Fibroblast of the aortic adventitia (primary cell): Measurements from ENCODE around the gene RAB3IL1. TPM values are rescaled to one million over a fixed set of nuclear protein-coding genes. Genes with fewer than 3 reads are reported as not detected.

Experiments
- DNase-seq: peaks from one replicate; pipeline ENCODE4 v3.0.0-alpha.2; 2010; ENCODE audit warnings: low read depth
- H3K4me3 ChIP-seq: 2 replicates; pipeline ENCODE4 v1.5.1; 2011; ENCODE audit warnings: low read depth, mild to moderate bottlenecking, control low read depth, low read length, moderate library complexity
- CTCF ChIP-seq: IDR thresholded peaks from 2 replicates; pipeline ENCODE4 v1.5.1; 2011; ENCODE audit warnings: mild to moderate bottlenecking, low read length, control low read depth, inconsistent platforms; ENCODE audit not compliant: insufficient read depth
- total RNA-seq: library from RNA; depleted of rRNA; stranded (reverse); fragments of >200 nt; gene quantifications from 2 replicates; pipeline ENCODE4 v1.2.3, GENCODE V29; 2012; ENCODE audit warnings: low replicate concordance

Gene RAB3IL1
- total RNA-seq, 1 donor: 17.1 TPM

DNA sequence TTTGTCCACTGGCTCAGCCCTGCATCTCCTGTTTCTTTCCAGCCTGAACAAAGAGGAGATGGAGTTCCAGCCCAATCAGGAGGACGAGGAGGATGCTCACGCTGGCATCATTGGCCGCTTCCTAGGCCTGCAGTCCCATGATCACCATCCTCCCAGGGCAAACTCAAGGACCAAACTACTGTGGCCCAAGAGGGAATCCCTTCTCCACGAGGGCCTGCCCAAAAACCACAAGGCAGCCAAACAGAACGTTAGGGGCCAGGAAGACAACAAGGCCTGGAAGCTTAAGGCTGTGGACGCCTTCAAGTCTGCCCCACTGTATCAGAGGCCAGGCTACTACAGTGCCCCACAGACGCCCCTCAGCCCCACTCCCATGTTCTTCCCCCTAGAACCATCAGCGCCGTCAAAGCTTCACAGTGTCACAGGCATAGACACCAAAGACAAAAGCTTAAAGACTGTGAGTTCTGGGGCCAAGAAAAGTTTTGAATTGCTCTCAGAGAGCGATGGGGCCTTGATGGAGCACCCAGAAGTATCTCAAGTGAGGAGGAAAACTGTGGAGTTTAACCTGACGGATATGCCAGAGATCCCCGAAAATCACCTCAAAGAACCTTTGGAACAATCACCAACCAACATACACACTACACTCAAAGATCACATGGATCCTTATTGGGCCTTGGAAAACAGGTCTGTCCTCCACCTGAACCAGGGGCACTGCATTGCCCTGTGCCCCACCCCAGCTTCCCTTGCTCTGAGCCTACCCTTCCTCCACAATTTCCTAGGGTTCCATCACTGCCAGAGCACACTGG, 45.0 kb upstream of the RAB3IL1 start:
- TF ChIP-seq CTCF: no peak
- no peak overlapping the region for H3K4me3 ChIP-seq
- peak; percentile 67 for DNase-seq

DNA sequence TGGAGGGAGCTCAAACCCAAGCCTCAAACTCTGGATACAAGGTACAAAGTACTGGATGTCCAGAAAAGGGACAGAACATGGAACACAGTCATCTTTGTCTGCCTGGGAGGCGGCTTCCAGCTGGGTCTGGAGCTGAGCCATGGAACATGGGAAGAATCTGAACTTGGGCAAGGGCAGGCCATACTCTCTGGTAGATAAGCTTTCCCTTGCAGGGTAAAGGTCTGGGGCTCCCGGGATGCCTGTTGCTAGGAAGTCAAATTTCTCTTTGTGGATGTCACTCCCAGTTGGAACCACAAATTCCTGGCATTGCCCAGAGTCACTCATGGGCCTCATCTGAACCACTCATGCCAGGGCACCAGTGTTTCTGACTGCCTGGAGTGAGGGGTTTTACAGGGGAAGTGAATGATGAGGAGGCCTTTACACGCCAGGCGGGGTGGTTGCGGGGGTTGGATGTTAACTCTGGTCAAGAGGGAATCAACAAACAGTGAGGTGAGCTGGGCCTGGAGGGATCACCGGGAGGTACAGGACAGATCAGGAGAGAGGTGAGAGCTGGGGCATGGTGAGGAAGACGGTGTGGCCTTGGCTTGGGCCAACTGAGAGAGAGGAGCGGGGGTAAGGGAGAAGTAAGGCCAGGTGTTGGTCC, 44.3 kb upstream of the RAB3IL1 start:
- peak; percentile 67 for DNase-seq
- TF ChIP-seq CTCF: no peak

DNA sequence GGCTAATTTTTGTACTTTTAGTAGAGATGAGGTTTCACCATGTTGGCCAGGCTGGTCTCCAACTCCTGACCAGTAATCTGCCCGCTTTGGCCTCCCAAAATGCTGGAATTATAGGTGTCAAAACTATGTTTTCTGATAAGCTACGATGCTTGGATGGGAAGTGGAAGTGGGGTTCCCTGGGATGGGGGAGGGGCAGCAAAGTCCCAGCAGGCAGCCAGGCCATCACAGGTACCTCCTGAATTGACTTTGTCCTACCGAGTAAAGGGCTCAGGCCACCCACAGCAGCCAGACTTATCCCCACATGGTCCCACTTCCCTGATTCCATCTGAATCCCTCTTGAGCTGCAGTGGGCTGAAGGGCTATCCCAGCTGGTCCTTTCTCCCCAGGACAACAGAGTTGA, 43.2 kb upstream of the RAB3IL1 start:
- no peak overlapping the region for H3K4me3 ChIP-seq
- no peak for TF ChIP-seq CTCF
- no peak for DNase-seq

More for the DNA sequence above, 44.3 kb upstream of the RAB3IL1 start:
- no peak overlapping the region for H3K4me3 ChIP-seq

DNA sequence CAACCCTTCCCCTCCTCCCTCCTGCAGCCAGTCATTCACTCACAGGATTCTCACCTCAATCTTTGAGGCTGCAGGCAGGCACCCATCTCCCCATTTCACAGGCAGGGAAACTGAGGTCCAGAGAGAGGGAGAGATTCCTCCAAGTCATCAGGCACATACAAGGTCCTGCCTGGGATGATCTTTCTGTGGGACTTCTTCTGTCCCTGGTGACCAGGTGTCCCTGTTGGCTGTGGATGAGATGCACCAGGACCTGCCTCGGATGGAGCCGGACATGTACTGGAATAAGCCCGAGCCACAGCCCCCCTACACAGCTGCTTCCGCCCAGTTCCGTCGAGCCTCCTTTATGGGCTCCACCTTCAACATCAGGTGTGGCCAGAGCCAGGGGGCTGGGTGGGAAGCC, 42.3 kb upstream of the RAB3IL1 start:
- DNase-seq: no peak
- no peak for TF ChIP-seq CTCF
- H3K4me3 ChIP-seq: no peak overlapping the region

GRCh38 chr11:61959114-61959513, 41.7 kb upstream of the RAB3IL1 start:
- TF ChIP-seq CTCF: no peak
- no peak overlapping the region for H3K4me3 ChIP-seq
- no peak for DNase-seq

- TF ChIP-seq CTCF: no peak
- no peak overlapping the region for H3K4me3 ChIP-seq
- no peak for DNase-seq
Observed at GRCh38 chr11:61958590-61958989, 41.2 kb upstream of the RAB3IL1 start.
